ENCODE measurements around the gene FAM216A.
"Not testable (repeated sequence)": the region's sequence is repeated elsewhere in the genome, so short reads cannot be mapped to it uniquely, and the experiment has no call there.

Gene FAM216A, protein sequence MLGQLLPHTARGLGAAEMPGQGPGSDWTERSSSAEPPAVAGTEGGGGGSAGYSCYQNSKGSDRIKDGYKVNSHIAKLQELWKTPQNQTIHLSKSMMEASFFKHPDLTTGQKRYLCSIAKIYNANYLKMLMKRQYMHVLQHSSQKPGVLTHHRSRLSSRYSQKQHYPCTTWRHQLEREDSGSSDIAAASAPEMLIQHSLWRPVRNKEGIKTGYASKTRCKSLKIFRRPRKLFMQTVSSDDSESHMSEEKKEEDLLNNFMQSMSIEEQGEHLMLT

DNA sequence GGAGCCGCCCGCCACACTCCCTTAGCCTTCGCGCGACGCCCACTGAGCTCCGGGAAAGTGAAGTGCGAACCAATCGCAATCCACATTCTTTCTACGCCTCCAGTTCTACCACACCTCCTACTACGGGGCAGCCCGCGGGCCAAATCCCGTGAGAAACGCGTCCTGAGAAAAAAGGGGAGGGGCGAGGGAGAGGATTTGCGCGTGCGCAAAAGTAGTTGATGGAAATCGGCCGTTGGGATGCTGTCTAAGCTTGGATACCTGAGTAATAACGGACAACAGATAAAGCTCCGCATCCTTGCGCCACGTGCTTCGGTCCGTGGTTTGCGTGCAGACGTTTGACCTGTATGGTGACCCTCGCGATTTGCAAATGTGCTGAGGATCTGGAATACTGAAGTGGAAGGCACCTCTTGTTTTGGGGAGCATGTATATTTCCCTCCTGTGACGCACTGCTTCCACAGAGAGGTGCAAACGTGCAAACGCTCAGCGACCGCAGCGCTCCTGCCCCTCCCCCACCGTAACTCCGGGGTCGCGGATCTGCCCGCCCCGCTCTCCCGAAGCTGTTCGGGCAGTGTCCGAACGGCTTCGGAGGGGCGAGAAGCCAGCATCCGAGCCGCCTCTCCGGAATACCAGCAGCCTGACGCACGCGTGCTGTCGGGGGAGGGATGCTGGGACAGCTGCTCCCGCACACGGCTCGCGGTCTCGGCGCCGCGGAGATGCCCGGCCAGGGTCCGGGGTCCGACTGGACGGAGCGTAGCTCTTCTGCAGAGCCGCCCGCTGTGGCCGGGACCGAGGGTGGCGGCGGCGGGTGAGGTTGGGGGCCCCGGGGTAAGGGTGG lies at the start of gene FAM216A, which contains the start of gene GPN3:
TSS of gene FAM216A (plus strand) at position 632 of the 835 bp plus-strand sequence. CDS start at position 663, 31 bp downstream.
TSS of gene GPN3 (minus strand) at position 44 of the 835 bp plus-strand sequence. CDS start 54 bp downstream, outside the sequence.
- peak; percentile 95 for DNase-seq

DNA sequence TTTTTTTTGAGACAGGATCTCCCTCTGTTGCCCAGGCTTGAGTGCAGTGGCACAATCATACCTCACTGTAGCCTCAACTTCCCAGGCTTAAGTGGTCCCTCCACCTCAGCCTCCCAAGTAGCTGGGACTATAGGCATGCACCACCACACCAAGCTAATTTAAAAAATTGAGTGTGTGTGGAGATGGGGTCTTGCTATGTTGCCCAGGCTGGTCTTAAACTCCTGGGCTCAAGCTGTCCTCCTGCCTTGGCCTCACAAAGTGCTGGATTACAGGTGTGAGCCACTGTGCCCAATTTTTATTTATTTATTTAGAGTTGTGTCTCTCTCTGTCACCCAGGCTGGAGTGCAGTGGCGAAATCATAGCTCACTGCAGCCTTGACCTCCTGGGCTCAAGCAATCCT lies 48.0 kb upstream of the FAM216A start:
- not testable (repeated sequence) for DNase-seq

DNA sequence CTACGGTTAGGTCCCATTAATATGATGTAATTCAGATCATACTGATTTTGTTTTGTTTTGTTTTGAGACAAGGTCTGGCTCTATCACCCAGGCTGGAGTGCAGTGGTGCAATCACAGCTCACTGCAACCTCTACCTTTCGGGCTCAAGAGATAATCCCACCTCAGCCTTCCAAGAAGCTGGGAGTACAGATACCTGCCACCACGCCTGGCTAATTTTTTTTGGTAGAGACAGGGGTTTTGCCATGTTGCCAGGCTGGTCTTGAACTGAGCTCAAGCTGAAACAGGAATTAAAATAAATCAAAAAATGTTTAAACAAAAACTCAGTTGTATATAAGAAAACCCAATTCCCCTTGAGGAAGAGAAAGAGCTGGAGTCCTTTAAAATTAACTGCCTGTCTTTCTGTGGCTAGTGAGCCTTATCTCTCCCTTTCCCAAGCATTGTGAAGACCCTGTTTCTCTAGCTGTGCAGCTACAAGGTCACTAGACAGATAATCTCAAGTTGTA lies 47.4 kb upstream of the FAM216A start:
- no peak for DNase-seq

DNA sequence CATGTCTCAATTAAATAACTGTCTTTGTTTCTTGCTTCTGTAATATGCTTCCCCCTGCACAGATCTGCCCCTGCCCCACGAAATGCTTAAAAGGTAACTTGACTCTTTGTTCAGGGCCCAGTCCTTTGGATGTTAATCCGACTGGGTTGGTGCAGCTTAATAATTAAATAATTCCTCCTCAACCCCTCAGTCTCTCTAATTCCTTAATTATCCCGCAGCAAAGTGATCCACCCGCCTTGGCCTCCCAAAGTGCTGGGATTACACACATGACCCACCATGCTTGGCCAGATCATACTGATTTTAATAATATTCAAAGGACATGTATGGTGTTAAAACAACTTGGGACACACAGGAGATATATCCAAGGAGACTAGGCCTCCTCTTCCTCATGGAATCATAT lies 46.9 kb upstream of the FAM216A start:
- DNase-seq = no peak

DNA sequence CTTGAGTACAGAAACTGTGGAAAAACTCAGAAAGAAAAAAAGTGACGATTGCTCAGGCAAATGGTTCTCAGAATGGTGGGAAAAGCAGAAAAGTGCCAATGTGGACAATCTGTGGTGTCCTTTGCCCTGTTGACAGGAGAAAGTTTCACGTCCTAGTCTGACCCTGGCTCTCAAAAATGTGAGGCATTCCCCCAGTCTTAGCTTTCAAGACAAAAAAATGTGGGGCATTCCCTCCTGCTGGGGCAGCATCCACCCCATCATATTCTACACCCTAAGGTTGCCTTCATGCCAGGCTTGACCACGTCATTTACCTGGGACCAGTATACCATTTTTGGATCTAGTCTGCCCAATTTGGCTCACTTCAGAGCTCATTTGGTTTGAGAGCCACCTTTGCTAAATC lies 44.4 kb upstream of the FAM216A start:
- DNase-seq = no peak

DNA sequence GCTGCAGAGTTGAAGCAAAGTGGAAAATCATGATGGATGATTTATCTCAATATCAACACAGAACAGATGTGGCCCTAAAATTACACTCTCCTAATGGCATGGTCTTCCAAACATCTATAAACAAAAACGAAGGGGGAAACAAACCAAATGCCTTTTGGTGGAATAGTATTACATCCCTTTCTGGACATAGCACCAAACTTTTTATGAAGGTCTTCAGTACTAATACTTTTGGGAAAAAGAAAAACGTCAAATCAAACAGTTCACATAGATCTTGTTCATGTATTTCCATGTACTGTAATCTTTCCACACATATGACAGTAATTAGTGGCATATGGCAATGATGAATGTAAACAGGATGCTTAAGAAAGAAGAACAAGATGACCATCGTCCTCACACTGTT lies 42.2 kb upstream of the FAM216A start:
- DNase-seq = no peak

DNA sequence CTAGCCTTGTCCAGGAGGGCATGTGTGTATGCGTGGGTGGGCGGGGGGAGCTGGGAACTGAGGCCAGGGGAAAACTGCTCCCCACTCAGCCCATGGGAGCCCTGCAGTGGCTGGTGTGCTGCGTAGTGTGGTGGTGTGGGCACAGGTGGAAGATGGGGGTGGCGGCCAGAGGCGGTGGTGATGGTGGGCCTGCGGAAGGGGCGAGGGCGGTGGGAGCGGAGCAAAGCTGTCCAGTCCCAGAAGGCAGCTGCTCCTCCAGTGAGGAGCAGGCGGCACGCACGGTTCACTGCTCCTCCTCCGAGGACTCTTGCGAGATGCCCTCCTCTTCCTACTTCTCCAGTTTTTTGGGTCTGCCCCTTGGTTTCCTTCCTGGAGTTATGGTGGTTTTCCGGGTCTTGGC lies 39.0 kb upstream of the FAM216A start:
- DNase-seq = not testable (repeated sequence)

DNA sequence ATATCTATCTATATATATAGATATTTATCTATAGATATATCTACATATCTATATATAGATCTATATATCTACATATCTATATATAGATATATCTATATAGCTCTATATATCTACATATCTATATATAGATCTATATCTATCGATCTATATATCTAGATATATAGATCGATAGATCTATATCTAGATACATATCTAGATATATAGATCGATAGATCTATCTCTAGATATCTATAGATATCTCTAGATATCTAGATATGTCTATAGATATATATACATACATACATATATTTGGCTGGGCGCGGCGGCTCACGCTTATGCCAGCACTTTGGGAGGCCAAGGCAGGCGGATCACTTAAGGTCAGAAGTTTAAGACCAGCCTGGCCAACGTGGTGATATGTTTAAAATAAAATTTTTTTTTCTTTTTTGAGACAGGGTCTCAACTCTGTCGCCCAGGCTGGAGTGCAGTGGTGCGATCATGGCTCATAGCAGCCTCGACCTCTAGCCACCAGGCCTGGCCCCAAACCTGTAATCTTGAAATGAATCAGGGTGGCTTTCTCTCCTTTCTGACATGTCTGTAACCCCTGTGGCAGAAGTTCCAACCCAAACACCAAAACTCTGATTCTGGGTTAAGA lies 36.6 kb upstream of the FAM216A start:
- peak; percentile 56 for DNase-seq

DNA sequence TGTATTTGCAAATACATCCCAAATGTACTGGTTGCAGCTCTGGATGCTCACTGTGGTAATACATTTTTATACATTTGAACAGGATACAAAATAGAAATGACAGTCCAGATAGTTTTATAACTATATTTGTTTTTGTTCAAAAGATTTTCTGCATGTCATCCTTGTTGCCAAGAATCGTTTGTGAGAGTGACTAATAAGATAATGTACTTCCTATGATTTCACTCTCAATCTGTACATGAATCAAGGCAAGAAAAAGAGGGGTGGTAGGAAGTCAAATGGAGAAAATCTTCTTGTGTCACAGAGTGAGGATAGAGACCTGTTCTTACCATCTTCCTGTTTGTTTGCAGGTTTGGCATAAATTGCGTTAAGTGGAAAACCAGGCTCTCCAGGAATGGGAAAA lies 32.4 kb upstream of the FAM216A start:
- no peak for DNase-seq

DNA sequence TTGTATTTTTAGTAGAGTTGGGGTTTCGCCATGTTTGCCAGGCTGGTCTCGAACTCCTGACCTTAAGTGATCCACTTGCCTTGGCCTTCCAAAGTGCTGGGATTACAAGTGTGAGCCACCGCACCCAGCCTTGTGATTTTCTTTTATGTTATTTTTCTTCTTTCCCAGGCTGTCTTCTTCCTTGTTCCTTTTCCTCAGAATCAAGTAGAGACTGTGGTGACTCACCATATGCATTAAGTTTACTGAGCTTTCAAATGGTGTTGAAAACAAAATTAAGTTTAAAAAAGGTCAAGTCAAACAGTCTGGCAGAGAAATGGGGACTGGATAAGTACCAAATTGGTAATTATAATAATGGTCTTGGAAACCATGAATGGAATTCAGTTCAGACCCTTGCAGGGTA lies 24.2 kb upstream of the FAM216A start:
- no peak for DNase-seq

DNA sequence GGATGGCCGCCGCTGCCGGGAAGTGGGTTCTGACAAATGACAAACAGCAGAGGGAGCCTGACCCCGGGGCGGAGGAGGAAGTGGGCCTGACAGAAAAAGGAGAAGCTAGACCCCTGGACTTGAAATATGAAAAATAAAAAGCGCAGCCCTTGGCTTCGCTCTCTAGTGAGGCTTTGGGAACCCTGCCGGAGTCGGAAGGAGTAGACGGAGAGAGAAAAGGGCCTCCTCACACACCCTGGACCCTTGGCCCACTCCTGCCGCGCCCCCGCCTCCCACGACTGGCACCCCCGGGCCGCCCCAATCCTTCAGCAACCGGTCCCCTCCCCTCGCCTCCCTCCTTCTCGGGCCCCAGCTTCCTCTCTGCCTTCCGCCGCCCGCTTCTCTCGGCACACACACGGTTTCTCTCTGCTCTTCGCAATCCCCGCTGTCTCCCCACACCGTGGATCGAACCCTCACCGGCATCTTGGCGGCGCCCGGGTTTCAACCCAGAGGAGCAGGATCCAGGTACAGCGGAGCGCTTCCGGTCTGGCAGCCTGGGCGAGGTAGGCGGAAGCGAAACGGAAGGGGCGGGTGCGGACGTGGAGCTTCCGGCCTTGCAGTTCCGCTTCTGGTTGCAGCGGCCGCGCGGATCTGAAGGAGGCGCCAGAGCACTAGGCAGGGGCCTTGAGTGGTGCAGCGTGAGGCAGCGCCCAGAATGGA lies 18.7 kb upstream of the FAM216A start, which contains the start of gene ARPC3:
TSS of gene ARPC3 (minus strand) at position 539 of the 699 bp plus-strand sequence. CDS start at position 462, 77 bp downstream.
- peak; percentile 95 for DNase-seq

DNA sequence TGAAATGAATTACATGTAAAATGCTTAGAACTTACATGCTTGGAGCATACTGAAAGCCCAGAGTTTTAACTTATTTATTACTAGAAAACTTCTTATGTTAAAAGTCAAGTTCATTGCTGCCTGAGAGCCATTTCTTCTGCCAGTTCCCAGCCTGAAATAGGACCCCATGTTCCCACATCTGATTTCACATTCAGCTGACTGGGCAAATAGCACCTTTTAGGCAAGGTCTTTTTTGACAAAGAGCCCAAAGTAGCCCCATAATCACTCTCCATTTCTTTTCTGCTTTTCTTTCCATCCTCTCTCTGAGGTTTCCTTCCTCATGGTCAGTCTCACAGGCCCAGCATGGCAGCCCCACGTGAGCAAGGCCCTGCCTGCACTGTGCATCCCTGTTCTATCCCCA lies 17.4 kb upstream of the FAM216A start:
- DNase-seq = no peak

DNA sequence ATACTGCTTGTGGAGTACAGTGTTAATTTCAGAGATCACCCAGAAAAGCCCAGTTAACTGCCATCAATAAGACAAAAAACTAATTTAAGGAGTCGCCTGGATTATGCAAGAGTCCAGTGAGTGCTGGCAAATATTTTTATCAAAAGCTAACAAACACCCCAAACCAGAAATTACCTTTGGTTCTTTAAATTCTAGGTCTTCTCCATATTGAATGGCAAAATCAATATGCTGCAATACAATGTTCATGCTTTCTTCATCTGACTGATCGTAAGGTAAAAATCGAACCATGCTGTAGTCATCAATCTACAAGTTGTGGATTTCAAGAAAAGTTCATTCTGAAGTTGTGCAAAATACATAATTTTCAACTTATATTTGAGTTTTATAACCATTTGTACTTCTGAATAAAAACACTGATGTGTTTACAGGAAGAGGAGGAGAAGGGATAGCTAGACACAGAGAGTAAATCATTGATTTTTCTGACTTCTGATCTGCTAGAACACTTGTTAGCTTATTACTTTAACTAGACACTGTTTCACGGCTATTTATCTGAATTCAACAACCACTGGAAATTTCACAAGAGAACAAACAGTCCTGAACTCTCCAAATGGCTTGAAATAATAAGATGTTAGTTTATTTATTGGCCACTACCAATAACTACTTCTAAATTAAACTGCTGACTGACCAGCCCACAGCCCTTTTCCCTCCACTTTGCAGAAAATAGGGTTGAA lies 14.9 kb upstream of the FAM216A start:
- DNase-seq = no peak

DNA sequence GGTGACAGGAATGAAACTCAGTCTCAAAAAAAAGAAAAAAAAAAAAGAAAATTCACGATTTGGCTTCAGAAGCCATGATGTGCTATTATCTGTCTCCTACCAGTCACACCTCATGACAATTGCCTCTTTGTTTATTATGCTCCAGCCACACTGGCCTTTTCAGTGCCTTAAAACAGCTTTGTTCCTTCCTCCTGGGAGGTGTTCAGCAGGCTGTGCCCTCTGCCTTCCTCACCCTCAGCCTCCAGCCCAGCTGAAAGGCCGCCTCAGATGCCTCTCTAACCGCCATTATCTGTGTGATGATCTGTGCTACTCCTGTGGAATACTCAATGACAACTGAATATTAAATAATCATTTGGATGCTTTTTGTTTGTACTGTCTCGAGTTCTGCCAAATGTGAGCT lies 9.9 kb upstream of the FAM216A start:
- DNase-seq = no peak

DNA sequence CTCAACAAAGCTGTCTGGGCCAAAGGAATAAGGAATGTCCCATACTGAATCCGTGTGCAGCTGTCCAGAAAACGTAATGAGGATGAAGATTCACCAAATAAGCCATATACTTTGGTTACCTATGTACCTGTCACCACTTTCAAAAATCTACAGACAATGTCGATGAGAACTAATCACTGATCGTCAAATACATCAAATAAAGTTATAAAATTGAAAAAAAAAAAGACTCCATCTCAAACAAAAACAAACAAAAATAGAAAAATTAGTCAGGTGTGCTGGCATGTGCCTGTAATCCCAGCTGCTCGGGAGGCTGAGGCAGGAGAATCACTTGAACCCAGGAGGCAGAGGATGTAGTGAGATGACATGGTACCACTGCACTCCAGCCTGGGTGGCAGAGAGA lies 7.5 kb upstream of the FAM216A start:
- DNase-seq = not testable (repeated sequence)

DNA sequence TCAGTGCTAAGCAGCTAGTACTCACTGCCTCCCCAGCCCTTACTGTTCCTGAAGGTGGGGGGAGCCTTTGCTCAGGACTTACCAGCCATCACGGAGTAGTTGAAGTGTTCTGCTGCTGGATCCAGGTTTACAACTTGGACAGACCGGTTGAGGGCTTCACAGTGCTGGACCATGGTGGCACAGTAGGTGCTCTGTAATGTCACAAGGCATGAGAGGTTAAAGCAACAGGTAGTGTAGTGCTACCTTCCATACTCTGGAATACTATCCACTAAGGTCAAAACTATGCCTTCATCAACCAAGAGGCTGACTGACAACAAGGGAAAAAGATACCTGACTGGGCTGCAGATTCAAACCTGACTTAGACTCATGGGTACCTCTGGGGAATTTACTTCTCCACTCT lies 3.6 kb upstream of the FAM216A start:
- no peak for DNase-seq

DNA sequence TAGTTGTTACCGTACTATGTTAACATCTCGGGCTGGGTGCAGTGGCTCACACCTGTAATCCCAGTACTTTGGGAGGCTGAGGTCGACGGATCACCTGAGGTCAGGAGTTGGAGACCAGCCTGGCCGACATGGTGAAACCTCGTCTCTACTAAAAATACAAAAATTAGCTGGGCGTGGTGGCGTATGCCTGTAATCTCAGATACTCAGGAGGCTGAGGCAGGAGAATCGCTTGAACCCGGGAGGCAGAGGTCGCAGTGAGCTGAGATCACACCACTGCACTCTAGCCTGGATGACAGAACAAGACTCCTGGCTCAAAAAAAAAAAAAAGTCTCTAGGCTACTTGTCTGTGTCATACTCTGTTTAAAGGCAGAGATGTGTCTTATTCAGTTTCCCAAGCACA lies 2.9 kb upstream of the FAM216A start:
- DNase-seq = not testable (repeated sequence)

DNA sequence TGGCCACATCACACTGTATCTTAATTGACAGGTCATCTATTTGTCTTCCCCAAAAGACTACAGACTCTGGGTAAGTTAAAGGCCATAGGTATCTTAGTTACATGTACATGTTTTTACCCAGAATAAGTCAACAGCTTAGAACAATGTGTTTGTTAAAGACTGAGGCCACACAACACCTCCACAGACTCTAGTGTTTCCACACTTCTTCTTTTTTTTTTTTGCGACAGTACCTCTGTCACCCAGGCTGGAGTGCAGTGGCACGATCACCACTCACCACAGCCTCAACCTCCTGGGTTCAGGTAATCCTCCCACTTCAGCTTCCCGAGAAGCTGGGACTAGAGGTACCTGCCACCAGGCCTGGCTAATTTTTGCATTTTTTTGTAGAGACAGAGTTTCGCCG lies 1.9 kb upstream of the FAM216A start:
- DNase-seq = no peak

DNA sequence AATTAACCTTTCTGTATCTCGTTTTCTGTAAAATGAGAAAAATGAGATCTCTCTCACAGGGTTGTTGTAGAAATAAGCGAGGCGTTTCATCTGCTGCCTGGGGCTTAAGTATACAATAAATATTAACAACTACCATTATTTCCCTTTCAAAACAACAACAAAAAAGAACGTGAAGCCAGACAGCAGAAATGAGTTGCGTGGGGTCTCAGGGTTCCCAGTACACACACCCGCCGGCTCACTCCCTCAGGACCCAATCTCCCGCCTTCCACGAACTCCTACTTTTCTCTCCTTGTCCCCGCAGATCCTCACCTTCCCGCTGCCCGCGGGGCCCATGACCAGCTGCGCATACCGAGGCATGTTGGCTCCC lies 815 bp upstream of the FAM216A start:
- DNase-seq = no peak

DNA sequence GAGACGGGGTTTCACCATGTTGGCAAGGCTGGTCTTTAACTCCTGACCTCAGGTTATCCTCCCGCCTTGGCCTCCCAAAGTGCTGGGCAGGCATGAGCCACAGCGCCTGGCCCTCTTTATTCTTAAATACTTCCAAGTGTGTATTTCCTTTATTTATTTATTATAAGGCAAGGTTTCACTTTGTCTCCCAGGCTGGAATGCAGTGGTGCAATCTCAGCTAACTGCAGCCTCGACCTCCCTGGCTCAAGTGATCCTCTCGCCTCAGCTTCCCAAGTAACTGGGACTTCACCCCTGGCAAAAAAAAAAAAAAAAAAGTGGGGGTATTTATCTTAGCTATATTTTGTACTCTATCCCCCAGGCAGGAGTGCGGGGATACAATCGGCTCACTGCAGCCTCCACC lies 6.8 kb downstream of the FAM216A start:
- DNase-seq = no peak

DNA sequence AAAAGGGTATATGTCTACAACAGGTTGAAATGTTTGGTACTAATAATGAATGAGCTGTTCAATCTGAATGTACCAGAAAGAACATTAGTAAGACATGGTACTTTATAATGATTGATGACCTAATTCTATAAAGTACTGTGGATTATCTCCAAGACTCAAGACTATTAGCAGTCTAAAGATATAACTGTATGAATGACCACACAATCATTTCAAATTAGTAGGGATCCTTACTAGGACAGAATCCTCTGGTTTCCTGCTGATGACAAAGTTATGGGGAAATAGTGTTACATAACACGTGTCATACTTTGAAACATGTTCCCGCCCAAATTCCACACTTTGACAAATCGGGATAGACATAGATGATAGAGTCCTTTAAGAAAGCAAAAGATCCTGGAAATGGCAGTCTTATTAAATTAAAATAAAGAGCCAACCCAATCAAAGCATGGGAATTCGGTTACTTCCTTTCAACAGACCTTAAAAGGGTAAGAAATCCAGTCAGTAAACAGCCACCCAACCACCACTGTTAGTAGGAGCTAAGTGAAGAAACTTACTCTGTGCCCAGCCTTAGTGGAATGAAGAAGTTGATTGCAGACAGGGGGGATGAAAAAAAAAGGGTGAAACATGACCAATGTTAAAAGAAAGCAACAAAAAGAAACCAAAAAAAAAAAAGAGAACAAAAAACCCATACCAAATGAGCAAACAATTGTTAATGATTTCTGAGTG lies 30.5 kb downstream of the FAM216A start:
- DNase-seq = no peak

DNA sequence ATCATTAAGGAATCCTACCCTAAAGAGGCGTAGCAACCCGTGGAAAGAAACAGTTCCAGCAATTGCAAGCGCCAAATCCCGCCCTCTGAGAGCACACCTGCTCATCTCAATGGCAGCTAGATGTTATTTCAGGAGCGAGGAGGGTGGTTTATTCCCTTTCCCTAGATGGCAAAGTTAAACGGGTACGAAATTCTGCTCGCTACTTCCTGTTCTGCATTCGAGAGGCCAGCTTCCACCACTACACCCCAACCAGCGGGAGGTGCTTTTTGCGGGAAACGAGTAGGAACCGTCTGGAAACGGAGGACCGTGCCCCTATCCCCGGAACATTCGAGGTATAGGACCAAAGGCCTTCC lies 32.7 kb downstream of the FAM216A start:
- no peak for DNase-seq

Data from activated CD8-positive, alpha-beta memory T cell treated with anti-CD3 and anti-CD28 coated beads, Interleukin-2, amount 50 U/mL, for 48 hours (primary cell).